C1 segment of cervical spinal cord (tissue), 14 donors: ENCODE results near the gene RAB36.
"Not testable (repeated sequence)": the region's sequence is repeated elsewhere in the genome, so short reads cannot be mapped to it uniquely, and the experiment has no call there.

Experiments used
- DNase-seq, 14 donors: peaks; one replicate each; lab custom pipeline; 2025; lab: John Stamatoyannopoulos, UW

RAB36 gene

DNA sequence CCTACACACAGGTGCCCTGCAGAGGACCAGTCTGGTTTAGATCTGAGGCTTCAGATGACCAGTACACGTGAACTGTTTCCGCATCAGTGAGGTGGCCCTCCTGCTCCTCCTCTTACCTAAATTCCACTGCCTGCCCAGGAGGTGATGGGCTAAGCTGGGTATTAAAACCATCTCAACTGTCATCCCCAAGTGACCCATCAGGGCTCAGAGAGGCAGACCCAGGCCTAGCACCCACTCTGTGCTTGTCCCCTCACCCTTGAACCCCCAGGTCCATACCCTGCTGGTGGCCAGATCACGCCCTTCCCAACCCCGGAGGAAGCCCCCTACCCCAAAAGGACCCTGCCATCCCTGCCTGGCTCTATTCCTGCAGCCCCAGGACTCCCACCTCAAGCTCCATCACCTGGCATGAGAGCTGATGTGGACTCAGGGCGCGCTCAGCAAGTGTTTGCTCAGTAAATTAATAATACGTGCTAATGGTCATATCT, 24.8 kb upstream of the RAB36 start:
- no peak for DNase-seq

DNA sequence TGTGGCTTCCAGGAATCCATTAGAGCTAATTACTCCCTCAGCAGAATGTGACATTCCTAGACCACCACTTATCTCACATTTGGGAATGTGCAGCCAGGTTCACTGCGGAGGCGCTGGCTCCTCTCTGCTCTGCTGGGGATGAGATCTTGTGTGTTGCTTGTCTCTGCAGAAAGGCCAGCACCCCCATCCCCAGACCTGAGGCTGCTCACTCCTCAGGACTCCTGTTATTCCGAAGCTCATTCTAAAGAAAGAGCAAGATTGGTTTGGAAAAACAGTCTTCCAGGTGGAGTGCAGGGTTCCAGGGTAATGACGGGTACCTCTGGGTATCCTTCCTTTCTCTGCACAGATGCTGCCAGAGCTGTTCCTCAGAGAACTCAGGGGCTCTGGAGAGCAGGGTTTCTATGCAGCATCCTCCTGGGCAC, 24.3 kb upstream of the RAB36 start:
- no peak for DNase-seq

- DNase-seq: peak in 1 of 14 donors; percentile 37
Observed at GRCh38 chr22:23121424-23121823, 23.9 kb upstream of the RAB36 start.

DNA sequence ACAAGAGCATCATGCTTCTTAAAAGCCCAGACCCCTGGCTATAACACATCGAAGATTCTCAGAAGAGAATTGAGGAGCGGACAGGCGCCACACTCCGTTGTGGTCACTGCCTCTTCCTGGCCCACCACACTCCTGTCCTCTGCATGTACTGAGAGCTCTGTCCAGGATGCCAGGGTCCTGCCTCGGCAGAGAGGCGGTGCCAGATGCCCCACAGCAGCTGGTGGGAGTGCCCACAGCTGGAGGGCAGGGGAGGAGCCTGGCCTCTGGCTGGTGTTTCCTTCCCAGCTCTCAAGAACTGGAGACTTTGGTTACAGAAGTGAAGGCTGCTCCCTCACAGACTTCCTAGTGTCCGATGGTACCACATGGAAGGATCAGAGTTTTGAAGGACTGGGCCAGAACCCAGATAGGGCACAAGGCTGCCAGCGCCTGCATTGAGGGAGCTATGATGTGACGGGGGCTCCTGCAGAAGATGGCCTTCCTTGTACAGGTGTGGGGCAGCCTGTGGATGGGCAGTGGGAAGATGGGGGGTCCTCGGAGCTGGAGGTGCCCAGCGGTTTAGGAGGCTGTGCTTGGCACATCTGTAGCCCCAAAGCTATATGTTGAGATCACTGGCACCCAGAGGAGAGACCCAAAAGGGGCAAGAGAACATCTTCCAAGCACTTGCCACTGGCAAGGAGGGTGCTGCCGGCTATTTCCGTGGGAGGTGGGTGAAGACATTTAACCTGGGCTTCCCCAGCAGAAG, 22.9 kb upstream of the RAB36 start:
- peak in 1 of 14 donors; percentile 18 for DNase-seq

- no peak for DNase-seq
Observed at GRCh38 chr22:23122992-23123803, 22.1 kb upstream of the RAB36 start.

- no peak for DNase-seq
Observed at GRCh38 chr22:23123804-23124254, 21.4 kb upstream of the RAB36 start.

GRCh38 chr22:23124611-23125511, 20.4 kb upstream of the RAB36 start:
- DNase-seq: peak in 1 of 14 donors; percentile 28

DNA sequence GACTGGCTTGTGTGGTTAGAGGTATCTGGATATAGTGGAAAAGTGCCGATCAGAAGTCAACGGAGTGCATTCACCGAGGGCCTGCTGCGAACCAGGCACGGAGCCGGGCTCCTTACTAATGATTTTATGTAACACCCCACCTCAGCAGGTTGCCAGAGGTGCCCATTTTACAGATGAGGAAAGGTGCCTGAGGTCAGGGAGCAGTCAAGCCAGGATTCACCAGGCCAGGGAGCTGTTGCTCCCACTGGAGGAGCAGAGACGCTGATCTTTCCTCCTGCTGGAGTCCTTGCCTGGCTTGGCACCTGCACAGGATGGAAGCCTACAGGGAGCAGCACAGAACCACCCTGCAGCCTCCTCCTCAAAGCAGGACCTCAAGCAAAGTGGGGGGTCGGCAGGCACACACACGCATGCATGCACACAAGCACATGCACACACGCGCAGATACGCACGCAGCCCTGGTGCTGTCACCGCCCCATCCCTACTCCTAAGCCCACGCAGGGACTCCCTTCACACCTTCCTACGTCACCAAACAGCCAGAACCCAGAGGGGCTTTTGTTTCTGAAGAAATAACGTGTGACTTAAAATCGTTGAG, 19.7 kb upstream of the RAB36 start:
- no peak for DNase-seq

- DNase-seq: peak in 1 of 14 donors; percentile 32
Observed at GRCh38 chr22:23126165-23127054, 18.9 kb upstream of the RAB36 start.

- DNase-seq: peak in 1 of 14 donors; percentile 54
Observed at GRCh38 chr22:23127055-23127756, 18.1 kb upstream of the RAB36 start.

GRCh38 chr22:23127788-23128187, 17.5 kb upstream of the RAB36 start:
- no peak for DNase-seq

GRCh38 chr22:23128269-23129108, 16.8 kb upstream of the RAB36 start:
- DNase-seq: peak in 12 of 14 donors; percentile 39 to 88 (median 81)

GRCh38 chr22:23129149-23129548, 16.1 kb upstream of the RAB36 start:
- no peak for DNase-seq

DNA sequence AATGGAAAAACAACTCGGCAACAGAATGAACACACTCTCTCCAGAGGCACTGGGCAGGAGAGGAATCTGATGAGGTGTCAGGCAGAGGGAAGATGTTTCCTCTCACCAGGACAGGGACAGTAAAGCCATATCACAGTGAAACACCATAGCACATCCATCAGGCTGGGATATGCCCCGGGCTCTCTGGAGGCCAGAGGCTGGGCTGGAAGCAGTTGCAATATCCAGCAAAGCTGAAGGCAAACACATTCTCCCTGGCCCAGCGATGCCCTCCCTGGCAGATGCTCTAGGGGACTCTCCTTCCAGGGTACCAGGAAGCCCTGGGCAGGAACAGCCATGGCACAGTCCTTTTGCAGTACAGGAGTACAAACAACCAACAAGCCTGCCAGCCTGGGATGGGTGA, 14.6 kb upstream of the RAB36 start:
- no peak for DNase-seq

GRCh38 chr22:23131931-23132330, 13.3 kb upstream of the RAB36 start:
- DNase-seq: no peak

GRCh38 chr22:23132376-23133091, 12.7 kb upstream of the RAB36 start:
- no peak for DNase-seq

DNA sequence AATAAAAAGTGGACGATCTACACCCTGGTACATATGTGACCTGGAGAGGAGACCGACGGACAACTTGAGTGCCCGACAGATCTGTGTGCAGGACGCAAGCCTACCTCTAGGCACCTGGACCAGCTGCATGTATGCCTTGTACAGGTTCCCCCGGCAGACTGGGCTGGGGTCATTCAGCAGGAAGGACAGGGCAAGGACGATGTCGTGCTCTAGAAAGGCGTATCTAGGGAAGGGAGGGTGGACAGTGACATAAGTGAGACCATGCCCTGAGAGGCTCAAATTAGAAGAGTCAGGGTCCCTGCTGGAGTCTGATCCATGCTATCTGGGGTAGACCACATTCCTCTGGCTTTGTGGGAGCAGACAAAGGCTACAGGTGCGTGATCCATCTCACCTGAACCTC, 11.4 kb upstream of the RAB36 start:
- no peak for DNase-seq

DNA sequence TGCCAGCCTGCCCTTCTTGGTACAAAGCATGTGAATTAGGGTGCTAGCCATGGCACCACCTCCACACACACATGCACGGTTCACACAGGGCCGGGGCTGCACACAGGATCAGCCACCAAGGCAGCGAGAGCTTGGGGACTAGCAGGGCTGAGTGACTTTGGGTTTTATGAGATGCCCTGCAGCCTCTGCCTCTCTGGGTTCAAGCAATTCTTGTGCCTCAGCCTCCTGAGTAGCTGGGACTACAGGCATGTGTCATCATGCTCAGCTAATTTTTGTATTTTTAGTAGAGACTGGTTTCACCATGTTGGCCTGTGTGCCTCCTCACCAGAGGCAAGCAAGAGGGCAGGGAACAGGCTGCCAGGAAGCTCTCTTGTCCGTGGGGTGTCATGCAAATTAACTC, 8.3 kb upstream of the RAB36 start:
- not testable (repeated sequence) for DNase-seq
